Head of caudate nucleus (tissue), 42 donors: ENCODE measurements around the gene FOXB1.

Experiments
- DNase-seq, 42 donors: peaks; one replicate each; pipeline versions ENCODE4 v3.0.0 to v3.0.0-alpha.2; 2020 to 2021; ENCODE audit warnings: mixed read lengths in 7 of 42
- intact Hi-C: fragments of 100-400 bp; cut with DNase I; formaldehyde crosslinking; loops from one replicate; pipeline ENCODE4 v1.15.0; 2022

The FOXB1 gene

GRCh38 chr15:60004009-60004845, at the start of gene FOXB1:
Gene FOXB1 (plus strand): TSS chr15:60004311. CDS start chr15:60004964, 653 bp downstream.
- no peak for DNase-seq

DNA sequence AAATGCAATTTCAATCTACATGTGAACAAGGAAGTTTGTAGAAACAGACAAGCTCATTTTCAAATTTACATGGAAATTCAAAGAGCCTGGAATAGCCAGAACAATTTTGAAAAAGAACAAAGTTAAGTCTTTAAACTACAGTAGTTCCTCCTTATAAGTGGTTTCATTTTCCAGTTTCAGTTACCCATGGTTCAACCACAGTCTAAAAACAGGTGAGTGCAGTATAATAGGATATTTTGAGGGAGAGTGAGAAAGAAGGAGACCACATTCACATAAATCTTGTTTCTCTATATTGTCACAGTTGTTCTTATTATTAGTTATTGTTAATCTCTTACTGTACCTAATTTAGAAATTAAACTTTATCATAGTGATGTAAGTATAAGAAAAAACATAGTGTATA, 45.8 kb upstream of the FOXB1 start:
- intact Hi-C loops, result no loop called here
- DNase-seq, result no peak

More at GRCh38 chr15:60004009-60004845, at the start of gene FOXB1:
- intact Hi-C loops, result no loop called here

DNA sequence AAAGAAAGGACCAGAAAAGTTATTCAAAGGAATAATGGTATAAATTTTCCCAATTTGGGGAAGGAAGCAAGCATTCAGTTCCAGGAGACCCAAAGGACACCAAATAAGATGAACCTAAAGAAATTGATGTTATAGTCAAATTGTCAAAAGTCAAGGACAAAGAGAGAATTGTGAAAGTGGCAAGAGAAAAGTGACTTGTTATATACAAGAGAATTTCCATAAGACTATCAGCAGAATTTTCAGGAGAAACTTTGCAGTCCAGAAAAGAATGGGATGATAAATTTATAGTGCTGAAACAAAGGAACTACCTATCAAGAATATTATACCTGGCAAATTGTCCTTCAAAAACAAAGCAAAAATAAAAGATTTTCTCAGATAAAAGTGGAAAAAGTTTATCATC, 43.8 kb upstream of the FOXB1 start:
- intact Hi-C loops, result no loop called here
- DNase-seq, result no peak

GRCh38 chr15:59963322-59963721, 40.8 kb upstream of the FOXB1 start:
- intact Hi-C loops, result no loop called here
- no peak for DNase-seq

- intact Hi-C loops, result no loop called here
- no peak for DNase-seq
Measured at GRCh38 chr15:59963925-59964324, 40.2 kb upstream of the FOXB1 start.

GRCh38 chr15:59965741-59966140, 38.4 kb upstream of the FOXB1 start:
- DNase-seq, result no peak
- intact Hi-C loops, result no loop called here

DNA sequence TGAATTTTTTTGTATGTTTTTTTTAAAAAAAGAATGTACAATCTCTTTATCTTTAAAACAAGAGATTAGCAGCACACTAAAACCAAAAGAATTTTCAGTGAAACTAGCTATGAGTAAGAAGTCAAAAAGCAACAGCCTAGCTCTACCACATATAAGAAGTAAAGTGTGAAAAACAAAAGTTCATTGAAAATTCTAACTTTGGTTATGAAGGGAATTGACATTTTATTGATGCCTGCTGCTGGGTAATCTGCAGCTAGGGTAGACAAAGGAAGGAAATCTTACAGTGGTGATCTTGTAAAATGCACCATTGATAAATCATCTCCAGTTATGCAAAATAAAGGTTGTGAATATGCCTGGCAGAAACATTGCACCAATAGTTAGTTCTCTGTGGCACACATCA, 37.8 kb upstream of the FOXB1 start:
- DNase-seq, result no peak
- intact Hi-C loops, result no loop called here

DNA sequence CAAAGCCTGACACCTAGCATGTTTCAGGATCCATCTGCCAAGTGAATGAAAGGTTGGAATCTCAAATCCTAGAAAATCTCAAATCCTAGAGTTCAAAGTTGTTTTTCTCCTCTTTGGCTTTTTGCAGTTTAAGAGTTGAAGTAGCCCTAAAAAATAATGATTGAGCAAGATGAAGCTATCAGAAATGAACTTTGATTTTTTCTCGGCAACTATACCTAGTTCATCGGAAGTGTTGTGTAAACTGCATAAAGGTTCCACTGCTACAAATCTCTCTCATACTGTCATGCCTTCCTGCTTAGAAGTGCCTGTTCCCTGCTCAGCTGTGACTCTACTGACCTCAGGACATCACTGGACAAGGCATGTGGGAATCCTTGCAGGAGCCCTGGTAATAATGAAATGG, 35.8 kb upstream of the FOXB1 start:
- intact Hi-C loops, result no loop called here
- DNase-seq, result no peak

DNA sequence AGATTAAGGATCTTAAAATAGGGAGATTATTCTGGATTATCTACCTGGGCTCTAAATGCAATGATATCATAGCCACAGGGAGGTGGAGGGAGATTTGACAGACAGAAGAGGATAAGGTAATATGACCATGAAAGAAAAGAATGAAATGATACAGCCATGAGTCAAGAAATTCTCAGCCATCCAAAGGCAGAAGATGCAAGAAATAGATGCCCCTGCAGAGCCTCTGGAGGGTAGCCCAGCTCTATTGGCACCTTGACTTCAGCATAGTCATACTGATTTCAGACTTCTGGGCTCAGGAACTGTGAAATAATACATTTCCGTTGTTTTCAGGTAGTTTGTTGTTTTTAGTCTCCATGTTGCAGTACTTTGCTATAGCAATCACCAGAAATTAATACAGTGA, 31.9 kb upstream of the FOXB1 start:
- DNase-seq, result no peak
- intact Hi-C loops, result no loop called here

DNA sequence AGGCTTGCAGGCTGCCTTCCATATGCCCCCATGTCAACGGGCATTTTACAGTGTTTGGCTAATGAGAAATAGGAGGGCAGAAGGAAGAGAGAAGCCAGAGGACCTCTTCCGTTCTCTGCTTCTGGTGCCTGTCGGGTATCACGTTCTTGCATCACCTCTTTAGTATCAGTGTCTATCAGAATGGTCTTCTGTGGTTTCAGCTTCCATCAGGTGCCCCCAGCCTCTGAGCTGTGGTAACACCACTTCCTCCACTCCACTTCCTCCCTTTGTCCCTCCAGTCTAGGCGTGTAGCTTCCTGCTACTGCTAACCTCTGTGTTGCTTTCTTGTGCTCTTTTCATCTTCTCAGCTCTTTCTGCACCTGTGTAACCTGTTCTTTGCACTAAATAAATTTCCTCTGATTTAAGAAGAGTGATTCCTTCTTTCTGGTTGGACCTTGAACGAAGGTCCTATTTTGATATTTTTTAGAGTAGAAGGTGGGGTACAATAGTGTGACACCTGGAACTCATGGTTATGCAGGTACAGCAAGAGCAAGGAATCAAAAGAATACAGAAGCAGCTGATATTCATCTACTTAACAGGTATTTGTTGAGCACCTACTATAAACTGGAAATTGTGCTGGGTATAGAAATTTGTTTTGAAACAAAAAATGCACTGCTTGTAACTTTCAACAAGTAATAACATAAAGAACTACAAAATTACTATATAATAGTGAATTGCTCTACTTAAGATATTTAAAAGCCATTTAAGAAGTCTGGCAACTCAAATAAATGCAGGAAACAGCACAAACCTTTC, 27.4 kb upstream of the FOXB1 start:
- intact Hi-C loops, result no loop called here
- no peak for DNase-seq

- DNase-seq, result no peak
- intact Hi-C loops, result no loop called here
Measured at GRCh38 chr15:59991834-59992233, 12.3 kb upstream of the FOXB1 start.

- DNase-seq, result no peak
Measured at GRCh38 chr15:59993041-59993750, 10.9 kb upstream of the FOXB1 start.

DNA sequence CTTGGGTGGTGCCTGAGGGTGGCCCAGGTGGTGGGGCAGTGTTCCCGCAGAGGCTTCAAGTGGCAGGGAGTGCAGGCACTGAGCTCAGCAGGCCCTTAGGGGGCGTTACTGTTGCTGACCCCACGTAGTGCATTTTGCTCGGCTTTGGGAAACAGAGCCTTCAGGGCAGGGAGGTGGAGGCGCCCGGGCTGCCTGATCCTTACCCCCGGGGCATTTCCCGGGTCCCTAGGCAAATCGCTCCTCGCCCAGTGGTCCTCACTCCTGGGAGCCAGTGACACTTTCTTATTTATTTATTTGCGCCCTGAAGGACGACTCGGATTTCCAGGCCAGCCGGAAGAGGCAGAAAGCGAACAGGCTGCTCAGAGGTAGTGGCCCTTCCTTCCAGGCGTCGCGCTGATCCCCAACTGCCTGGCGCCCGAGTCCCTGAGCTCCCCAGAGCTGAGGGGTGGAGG, 10.1 kb upstream of the FOXB1 start:
- no peak for DNase-seq
- intact Hi-C loops, result no loop called here

More at GRCh38 chr15:59993041-59993750, 10.9 kb upstream of the FOXB1 start:
- intact Hi-C loops, result no loop called here

- no peak for DNase-seq
- intact Hi-C loops, result no loop called here
Measured at GRCh38 chr15:59994526-59994887, 9.6 kb upstream of the FOXB1 start.

- DNase-seq, result no peak
Measured at GRCh38 chr15:59994888-59995557, 9.1 kb upstream of the FOXB1 start.

GRCh38 chr15:59995568-59996297, 8.4 kb upstream of the FOXB1 start:
- intact Hi-C loops, result no loop called here
- DNase-seq, result no peak

More at GRCh38 chr15:59994888-59995557, 9.1 kb upstream of the FOXB1 start:
- intact Hi-C loops, result no loop called here

DNA sequence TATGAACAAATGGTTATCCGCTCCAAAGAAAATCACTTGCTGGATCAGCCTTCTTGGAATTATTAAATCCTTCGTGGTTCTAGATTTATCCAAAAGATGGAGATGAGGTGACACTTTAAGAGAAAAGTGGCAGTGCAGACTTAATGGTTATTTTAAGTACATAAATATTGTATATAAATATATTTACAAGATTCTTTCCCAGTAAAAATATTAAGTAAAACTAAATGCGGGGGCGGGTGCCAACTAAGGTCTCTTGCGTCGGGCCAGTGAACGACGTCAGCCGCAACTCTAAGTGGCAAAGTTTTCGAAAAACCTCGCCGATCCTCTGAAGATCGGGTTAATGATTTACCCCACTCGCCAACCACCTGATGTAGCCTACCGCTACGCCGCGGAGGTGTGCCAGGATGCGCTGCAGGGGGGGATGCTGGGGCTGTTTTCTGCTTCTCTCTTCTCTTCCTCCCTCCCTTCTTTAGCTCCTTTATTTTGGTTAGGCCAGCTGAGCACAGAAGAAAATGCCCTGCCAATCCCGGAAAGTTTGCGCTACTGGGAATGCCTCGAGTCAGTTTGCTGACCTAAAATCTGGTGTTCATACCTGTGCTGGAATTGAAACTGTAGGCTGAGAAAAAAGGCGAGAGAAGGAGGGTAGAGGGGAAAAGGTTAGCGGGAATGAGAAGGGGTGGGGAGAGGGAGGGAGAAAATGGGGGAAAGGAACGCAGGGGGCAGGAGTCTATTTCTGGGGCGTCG, 7.6 kb upstream of the FOXB1 start:
- intact Hi-C loops, result no loop called here
- DNase-seq, result no peak
